ENCODE data around the gene SMIM33.

The SMIM33 gene

DNA sequence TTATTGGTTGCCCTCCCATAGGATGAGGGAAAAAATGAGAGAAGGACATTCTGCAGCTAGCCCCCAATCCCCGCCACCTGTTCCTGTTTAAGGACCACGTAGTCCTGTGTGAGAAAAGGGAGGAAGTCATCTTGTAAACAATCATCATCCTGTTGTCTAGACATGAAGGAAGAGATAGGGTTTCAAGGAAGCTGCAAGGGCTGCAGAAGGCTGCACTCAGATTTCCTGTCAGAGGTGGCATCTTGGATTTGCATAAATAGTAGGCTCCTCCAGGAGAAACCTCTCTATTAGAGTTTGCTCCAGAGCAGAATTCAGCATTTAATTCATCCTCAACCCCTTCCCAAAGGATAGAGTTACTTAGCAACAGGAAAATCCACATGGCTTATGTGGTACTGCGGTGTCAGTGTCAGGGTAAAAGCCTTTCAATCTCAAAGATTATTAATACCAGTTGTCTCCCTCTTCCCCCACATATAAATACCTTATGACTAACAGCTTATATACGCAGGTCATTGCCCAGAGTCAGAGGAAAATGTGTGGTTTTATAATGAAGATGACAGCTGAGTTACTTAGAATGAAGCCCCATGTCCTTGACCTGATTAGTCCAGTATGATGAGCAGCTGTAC lies 26.9 kb upstream of the SMIM33 start:
- Histone ChIP-seq H3K36me3 (ENCODE audit: control insufficient read depth, insufficient read depth, low read length) (no peaks in the 10 kb centered on the region), H3K4me3 (ENCODE audit: insufficient read depth, low read depth, low read length) (no peak overlapping the region), H3K9me3 (ENCODE audit: control insufficient read depth, low read length) (no peaks in the 10 kb centered on the region), H3K27ac (ENCODE audit: insufficient read depth, low read depth, low read length, poor library complexity, severe bottlenecking) (no peak overlapping the region), H3K27me3 (ENCODE audit: control insufficient read depth, insufficient read depth, low read length, poor library complexity, severe bottlenecking) (no peaks in the 10 kb centered on the region), H3K4me1 (ENCODE audit: control insufficient read depth, insufficient read depth, low read length) (no peaks in the 10 kb centered on the region)
- WGBS, 2 experiments = 77 to 86% methylated on average over 4 of the region's 4 CpGs

DNA sequence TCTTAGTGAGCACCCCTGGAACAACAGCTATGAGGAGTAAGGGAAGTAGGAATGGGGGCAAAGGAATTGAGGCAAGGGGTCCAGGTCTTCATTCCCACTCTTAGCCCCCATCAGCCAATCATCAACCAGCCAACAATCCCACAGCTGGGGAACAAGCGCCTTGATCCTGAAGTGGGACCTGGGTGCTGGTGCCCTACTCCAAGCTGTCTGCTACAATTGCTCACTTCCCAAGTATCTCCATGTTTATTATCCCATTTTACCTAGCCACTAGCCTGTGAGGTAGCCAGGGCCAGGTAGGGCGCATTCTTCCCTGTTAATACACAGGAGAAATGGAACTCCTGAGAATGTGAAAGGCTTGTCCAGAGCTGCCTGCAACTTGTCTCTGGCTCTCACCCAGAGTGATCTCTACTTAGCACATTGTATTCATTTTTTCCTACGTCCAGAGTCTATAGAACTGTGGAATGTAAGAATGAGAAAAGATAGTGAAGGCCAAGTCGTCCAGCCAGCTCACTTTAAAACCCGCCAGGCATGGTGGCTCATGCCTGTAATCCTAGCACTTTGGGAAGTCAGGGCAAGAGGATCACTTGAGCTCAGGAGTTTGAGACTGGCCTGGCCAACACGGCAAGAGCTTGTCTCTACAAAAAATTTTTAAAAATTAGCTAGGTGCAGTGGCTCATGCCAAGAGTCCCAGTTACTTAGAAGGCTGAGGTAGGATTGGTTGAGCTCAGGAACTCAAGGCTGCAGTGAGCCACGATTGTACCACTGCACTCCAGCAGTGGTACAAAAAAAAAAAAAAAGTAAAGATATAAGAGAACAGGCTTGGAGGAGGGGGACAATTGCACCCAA lies 25.3 kb upstream of the SMIM33 start:
- Histone ChIP-seq H3K9me3 (ENCODE audit: control insufficient read depth, low read length) (no peaks in the 10 kb centered on the region), H3K36me3 (ENCODE audit: control insufficient read depth, insufficient read depth, low read length) (no peaks in the 10 kb centered on the region), H3K27me3 (ENCODE audit: control insufficient read depth, insufficient read depth, low read length, poor library complexity, severe bottlenecking) (no peaks in the 10 kb centered on the region), H3K27ac (ENCODE audit: insufficient read depth, low read depth, low read length, poor library complexity, severe bottlenecking) (no peak overlapping the region), H3K4me3 (ENCODE audit: insufficient read depth, low read depth, low read length) (no peak overlapping the region), H3K4me1 (ENCODE audit: control insufficient read depth, insufficient read depth, low read length) (no peaks in the 10 kb centered on the region)
- 76 to 78% methylated on average over 7 of the region's 7 CpGs for WGBS, 2 experiments

DNA sequence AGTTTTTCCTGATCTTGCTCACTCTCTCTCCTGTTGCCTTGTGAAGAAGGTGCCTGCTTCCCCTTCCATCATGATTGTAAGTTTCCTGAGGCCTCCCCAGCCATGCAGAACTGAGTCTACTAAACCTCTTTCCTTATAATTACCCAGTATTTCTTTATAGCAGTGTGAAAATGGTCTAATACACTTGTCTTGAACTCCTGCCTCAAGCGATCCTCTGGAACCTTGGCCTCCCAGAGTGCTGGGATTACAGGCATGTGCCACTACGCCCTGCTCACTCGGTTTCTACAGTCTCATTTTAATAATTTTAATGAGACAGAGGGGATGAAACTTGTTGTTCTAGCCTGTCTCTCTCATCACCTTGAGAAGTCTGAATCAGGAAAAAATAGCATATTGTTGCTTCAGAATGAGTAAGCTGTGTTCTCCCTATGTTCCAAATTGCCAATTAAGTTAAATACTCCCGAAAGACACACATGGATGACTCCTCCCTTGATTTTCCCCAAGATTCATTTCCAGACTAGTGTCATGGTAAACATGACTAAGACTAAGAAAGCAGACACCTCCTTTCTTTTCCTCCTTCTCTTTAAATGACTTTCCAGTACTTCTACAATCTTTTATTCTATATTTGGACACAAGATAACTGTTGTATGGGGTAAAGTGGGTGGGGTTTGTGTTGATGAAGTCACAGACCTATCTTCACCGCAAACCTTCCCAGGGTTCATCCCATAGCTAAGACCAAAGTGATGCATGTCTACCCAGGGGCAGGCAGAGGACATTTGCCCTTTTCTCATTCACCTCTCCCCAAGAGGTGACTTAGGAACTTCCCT lies 23.6 kb upstream of the SMIM33 start:
- H3K36me3 ChIP-seq (ENCODE audit: control insufficient read depth, insufficient read depth, low read length) = no peaks in the 10 kb centered on the region
- 88 to 94% methylated on average over 5 of the region's 5 CpGs for WGBS, 2 experiments
- no peak overlapping the region for H3K4me3 ChIP-seq (ENCODE audit: insufficient read depth, low read depth, low read length)
- no peaks in the 10 kb centered on the region for H3K27me3 ChIP-seq (ENCODE audit: control insufficient read depth, insufficient read depth, low read length, poor library complexity, severe bottlenecking)
- no peaks in the 10 kb centered on the region for H3K4me1 ChIP-seq (ENCODE audit: control insufficient read depth, insufficient read depth, low read length)
- H3K27ac ChIP-seq (ENCODE audit: insufficient read depth, low read depth, low read length, poor library complexity, severe bottlenecking) = no peak overlapping the region
- H3K9me3 ChIP-seq (ENCODE audit: control insufficient read depth, low read length) = no peaks in the 10 kb centered on the region

GRCh38 chr5:139451176-139451575 lies 19.6 kb upstream of the SMIM33 start:
- H3K4me3 ChIP-seq (ENCODE audit: insufficient read depth, low read depth, low read length) = no peak overlapping the region
- H3K9me3 ChIP-seq (ENCODE audit: control insufficient read depth, low read length) = no peaks in the 10 kb centered on the region
- no peaks in the 10 kb centered on the region for H3K36me3 ChIP-seq (ENCODE audit: control insufficient read depth, insufficient read depth, low read length)
- H3K27me3 ChIP-seq (ENCODE audit: control insufficient read depth, insufficient read depth, low read length, poor library complexity, severe bottlenecking) = no peaks in the 10 kb centered on the region
- WGBS, 2 experiments = 92 to 95% methylated on average over 2 of the region's 2 CpGs
- H3K27ac ChIP-seq (ENCODE audit: insufficient read depth, low read depth, low read length, poor library complexity, severe bottlenecking) = no peak overlapping the region
- no peaks in the 10 kb centered on the region for H3K4me1 ChIP-seq (ENCODE audit: control insufficient read depth, insufficient read depth, low read length)

GRCh38 chr5:139451878-139452660 lies 18.7 kb upstream of the SMIM33 start:
- Histone ChIP-seq H3K9me3 (ENCODE audit: control insufficient read depth, low read length) (no peaks in the 10 kb centered on the region), H3K27me3 (ENCODE audit: control insufficient read depth, insufficient read depth, low read length, poor library complexity, severe bottlenecking) (no peaks in the 10 kb centered on the region), H3K27ac (ENCODE audit: insufficient read depth, low read depth, low read length, poor library complexity, severe bottlenecking) (no peak overlapping the region), H3K4me1 (ENCODE audit: control insufficient read depth, insufficient read depth, low read length) (no peaks in the 10 kb centered on the region), H3K36me3 (ENCODE audit: control insufficient read depth, insufficient read depth, low read length) (no peaks in the 10 kb centered on the region), H3K4me3 (ENCODE audit: insufficient read depth, low read depth, low read length) (no peak overlapping the region)
- WGBS, 2 experiments = 81 to 83% methylated on average over 3 of the region's 3 CpGs

DNA sequence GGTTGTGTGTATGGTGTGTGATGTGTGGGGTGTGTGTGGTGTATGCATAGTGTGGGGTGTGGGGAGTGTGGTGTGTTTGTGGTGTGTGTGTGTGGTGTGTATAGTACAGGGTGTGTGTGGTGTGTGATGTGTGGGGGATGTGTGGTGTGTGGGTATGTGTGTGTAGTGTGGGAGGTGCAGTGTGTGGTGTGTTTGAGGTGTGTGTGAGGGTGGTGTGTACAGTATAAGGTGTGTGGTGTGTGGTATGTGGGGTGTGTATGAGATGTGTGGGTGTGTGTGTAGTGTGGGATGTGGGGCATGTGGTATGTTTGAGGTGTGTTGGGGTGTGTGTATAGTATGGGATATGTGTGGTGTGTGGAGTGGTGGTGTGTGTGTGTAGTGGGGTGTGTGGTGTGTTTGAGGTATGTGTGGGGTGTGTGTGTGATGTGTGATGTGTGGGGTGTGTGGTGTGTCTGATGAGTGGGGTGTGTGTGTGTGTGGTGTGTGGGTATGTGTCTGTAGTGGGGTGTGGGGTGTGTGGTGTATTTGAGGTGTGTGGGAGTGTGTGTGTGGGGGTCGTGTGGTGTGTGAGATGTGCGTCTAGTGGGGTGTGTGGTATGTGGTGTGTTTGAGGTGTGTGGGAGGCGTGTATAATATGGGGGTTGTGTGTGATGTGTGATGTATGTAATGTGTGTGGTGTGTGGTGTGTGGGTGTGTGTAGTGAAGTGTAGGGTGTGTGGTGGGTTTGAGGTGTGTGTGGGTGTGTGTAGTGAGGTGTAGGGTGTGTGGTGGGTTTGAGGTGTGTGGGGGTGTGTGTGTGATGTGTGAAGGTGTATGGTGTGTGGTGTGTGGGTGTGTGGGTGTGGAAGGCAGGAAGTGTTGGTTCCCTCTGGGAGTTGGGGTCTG lies 16.9 kb upstream of the SMIM33 start:
- no peak overlapping the region for H3K27ac ChIP-seq (ENCODE audit: insufficient read depth, low read depth, low read length, poor library complexity, severe bottlenecking)
- no peaks in the 10 kb centered on the region for H3K36me3 ChIP-seq (ENCODE audit: control insufficient read depth, insufficient read depth, low read length)
- H3K9me3 ChIP-seq (ENCODE audit: control insufficient read depth, low read length) = no peaks in the 10 kb centered on the region
- H3K27me3 ChIP-seq (ENCODE audit: control insufficient read depth, insufficient read depth, low read length, poor library complexity, severe bottlenecking) = no peaks in the 10 kb centered on the region
- no peaks in the 10 kb centered on the region for H3K4me1 ChIP-seq (ENCODE audit: control insufficient read depth, insufficient read depth, low read length)
- 93 to 95% methylated on average over 3 of the region's 3 CpGs for whole genome bisulfite sequencing, 2 experiments
- H3K4me3 ChIP-seq (ENCODE audit: insufficient read depth, low read depth, low read length) = no peak overlapping the region

DNA sequence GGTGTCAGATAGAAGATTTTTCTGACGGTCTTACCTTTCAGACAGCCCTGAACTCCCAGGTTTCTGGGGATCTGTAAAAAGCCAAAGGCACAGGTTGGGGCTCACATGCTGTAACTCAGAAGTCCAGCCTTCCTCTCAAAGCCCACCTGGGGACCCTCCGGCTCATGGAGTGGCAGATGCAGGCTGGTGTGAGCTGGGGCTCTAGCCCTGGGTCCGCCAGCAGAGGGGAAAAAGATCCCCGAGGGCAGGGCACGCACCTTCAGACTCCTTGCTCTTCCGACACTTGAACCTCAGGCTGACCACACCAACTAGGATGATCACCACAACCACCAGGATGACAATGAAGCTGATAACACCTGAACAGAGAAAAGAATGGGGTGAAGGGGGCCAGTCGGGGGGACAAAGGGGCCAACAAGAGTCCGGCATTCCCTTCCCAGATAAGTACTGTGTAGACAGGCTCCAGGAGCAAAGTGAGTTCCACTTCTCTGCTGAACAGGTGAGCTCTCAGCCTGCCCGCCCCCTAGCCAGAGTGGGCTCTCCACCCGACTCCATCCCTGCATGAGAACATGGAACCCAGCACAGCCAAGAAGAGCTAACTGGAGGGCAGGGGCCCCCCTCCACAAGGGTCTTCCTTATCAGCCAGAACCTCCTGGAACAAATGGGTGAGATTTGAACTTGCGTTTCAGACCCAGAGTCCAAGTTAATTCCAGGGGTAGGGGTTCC lies 16.1 kb upstream of the SMIM33 start:
- Histone ChIP-seq H3K9me3 (ENCODE audit: control insufficient read depth, low read length) (no peaks in the 10 kb centered on the region), H3K27me3 (ENCODE audit: control insufficient read depth, insufficient read depth, low read length, poor library complexity, severe bottlenecking) (no peaks in the 10 kb centered on the region), H3K4me1 (ENCODE audit: control insufficient read depth, insufficient read depth, low read length) (peaks cover 6% of the 10 kb centered on the region), H3K4me3 (ENCODE audit: insufficient read depth, low read depth, low read length) (no peak overlapping the region), H3K36me3 (ENCODE audit: control insufficient read depth, insufficient read depth, low read length) (no peaks in the 10 kb centered on the region), H3K27ac (ENCODE audit: insufficient read depth, low read depth, low read length, poor library complexity, severe bottlenecking) (no peak overlapping the region)
- 88 to 89% methylated on average over 11 of the region's 11 CpGs for WGBS, 2 experiments

DNA sequence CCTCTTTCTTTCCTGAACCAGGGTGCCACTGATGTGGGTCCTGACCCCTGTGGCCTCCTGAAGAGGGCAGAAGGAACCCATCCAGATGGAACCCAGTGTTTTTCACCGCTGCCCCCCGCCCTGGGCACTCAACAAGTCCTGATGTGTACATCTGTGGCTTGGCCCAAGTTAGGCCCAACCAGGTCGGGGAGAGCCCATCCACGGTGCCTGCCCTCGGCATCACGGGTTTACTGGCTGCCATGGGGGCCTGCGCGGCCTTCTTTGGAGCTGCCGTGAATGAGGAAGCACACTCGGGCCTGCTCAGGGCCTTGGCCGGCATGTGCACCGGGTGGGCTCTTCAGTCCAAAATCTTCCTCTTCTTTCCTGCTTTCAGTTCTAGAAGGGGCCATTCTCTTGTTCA lies 14.0 kb upstream of the SMIM33 start:
- Histone ChIP-seq H3K36me3 (ENCODE audit: control insufficient read depth, insufficient read depth, low read length) (no peaks in the 10 kb centered on the region), H3K4me1 (ENCODE audit: control insufficient read depth, insufficient read depth, low read length) (peaks cover 11% of the 10 kb centered on the region), H3K4me3 (ENCODE audit: insufficient read depth, low read depth, low read length) (no peak overlapping the region), H3K9me3 (ENCODE audit: control insufficient read depth, low read length) (no peaks in the 10 kb centered on the region), H3K27ac (ENCODE audit: insufficient read depth, low read depth, low read length, poor library complexity, severe bottlenecking) (no peak overlapping the region), H3K27me3 (ENCODE audit: control insufficient read depth, insufficient read depth, low read length, poor library complexity, severe bottlenecking) (no peaks in the 10 kb centered on the region)
- WGBS, 2 experiments = 94% methylated on average over 12 of the region's 12 CpGs

GRCh38 chr5:139457241-139457640 lies 13.6 kb upstream of the SMIM33 start:
- no peak overlapping the region for H3K27ac ChIP-seq (ENCODE audit: insufficient read depth, low read depth, low read length, poor library complexity, severe bottlenecking)
- WGBS, 2 experiments = 95 to 97% methylated on average over 5 of the region's 5 CpGs

More at GRCh38 chr5:139457241-139457640, 13.6 kb upstream of the SMIM33 start:
- Histone ChIP-seq H3K4me3 (ENCODE audit: insufficient read depth, low read depth, low read length) (no peak overlapping the region), H3K36me3 (ENCODE audit: control insufficient read depth, insufficient read depth, low read length) (no peaks in the 10 kb centered on the region), H3K4me1 (ENCODE audit: control insufficient read depth, insufficient read depth, low read length) (peaks cover 15% of the 10 kb centered on the region), H3K9me3 (ENCODE audit: control insufficient read depth, low read length) (no peaks in the 10 kb centered on the region), H3K27me3 (ENCODE audit: control insufficient read depth, insufficient read depth, low read length, poor library complexity, severe bottlenecking) (no peaks in the 10 kb centered on the region)
